ENCODE measurements around the gene EYS.
A peak's percentile ranks its signal among the peaks of the same experiment; 100 is the strongest.
"Not testable (repeated sequence)": the region's sequence is repeated elsewhere in the genome, so short reads cannot be mapped to it uniquely, and the experiment has no call there.

EYS gene

GRCh38 chr6:63947792-63948529, 1759.1 kb downstream of the EYS start:
- no peak for DNase-seq (ENCODE audit: low read depth)

DNA sequence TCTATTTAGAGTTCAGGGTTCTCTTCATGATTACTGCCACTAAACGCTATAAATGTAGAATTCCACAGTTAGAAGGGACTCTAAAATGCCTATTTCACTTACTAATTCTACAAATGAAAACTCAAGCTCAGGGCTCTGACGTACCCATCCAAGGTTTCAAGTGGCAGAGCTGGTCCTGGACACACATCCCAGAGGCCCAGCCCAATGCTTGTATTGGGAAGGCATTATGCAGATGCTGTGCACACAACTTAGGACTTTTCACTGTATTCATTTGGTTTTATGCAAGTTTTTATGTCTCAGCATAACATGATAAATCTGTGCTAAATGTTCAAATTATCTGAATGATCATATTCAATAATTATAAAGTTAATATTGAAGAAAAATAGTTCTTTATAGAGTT, 1761.0 kb downstream of the EYS start:
- no peak for DNase-seq (ENCODE audit: low read depth)

DNA sequence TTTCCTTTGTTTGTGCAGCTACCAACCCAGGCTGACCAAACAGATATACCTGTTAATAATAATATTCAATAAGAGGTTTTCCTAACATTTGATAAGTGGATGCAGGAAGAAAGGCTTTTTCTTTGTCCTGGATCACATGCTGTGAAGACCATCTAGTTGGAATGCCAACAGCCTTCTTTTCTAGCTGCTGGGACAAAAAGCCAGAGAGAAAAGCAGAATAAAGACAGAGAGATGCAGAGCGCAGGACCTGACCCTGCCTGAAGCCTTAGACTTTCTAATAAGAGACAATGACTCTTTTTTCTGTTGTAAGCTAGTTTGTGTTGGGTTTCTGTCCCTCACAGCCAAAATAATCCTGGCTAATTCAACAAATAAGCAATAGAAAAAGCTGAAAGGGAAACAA, 1763.2 kb downstream of the EYS start:
- DNase-seq (ENCODE audit: low read depth): no peak

GRCh38 chr6:63941747-63942470, 1765.1 kb downstream of the EYS start:
- no peak for DNase-seq (ENCODE audit: low read depth)

DNA sequence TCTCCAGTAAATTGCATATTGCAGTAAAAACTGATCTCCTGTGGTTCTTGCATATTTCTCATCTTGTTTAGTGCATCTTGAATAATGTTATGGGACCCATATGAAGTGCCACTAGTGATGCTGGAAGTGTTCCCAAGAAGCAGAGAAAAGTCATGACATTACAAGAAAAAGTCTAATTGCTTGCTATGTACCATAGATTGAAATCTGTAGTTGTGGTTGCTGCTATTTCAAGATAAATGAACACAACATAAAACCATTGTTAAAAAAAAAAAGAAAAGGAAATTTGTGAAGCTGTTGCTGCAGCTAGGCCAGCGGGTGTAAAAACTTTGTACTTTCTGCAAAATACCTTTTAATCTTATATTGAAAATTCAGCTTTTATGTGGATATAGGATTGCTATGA, 1767.0 kb downstream of the EYS start:
- DNase-seq (ENCODE audit: low read depth): no peak

DNA sequence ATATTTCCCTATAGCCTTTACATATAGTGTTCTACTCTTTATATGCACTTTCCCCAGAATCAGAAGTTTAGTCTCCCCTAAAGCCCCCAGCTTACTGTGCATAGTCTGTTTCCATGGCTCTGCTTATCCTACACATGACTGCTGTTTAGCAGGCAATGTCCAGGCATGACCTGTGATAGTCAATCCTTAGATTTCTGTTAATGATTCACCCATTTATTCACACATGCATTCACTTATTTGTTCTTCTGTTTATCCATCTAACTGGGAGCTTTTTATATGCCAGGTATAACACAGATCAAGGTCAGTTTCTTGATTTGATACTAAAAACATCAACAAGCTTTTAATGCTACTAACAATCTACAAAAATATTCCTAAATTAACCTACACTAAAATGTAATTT, 1770.6 kb downstream of the EYS start:
- no peak for DNase-seq (ENCODE audit: low read depth)

GRCh38 chr6:63935732-63936131, 1771.3 kb downstream of the EYS start:
- no peak for DNase-seq (ENCODE audit: low read depth)

DNA sequence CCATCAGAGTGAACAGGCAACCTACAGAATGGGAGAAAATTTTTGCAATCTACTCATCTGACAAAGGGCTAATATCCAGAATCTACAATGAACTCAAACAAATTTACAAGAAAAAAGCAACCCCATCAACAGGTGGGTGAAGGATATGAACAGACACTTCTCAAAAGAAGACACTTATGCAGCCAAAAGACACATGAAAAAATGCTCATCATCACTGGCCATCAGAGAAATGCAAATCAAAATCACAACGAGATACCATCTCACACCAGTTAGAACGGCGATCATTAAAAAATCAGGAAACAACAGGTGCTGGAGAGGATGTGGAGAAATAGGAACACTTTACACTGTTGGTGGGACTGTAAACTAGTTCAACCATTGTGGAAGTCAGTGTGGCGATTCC, 1773.1 kb downstream of the EYS start:
- DNase-seq (ENCODE audit: low read depth): not testable (repeated sequence)

GRCh38 chr6:63930848-63931247, 1776.2 kb downstream of the EYS start:
- DNase-seq (ENCODE audit: low read depth): no peak

DNA sequence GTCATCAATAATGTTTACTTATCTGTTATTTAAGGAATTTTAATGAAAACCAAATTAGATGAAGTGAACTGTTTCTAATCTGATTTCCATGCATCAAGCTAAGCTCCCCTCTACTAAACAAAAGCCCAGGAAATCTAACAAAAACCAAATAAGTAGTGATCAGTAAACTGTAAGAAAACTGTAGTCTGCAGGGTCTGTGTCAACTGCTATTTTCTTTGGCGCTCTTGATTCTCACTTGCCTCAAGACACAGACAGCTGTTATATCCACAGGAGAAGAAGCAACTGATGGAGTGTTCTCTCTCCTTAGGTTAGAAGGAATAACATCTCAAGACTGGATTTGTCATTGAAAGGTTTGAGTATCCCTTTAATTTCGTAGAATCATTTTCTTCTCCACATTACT, 1777.9 kb downstream of the EYS start:
- DNase-seq (ENCODE audit: low read depth): no peak

DNA sequence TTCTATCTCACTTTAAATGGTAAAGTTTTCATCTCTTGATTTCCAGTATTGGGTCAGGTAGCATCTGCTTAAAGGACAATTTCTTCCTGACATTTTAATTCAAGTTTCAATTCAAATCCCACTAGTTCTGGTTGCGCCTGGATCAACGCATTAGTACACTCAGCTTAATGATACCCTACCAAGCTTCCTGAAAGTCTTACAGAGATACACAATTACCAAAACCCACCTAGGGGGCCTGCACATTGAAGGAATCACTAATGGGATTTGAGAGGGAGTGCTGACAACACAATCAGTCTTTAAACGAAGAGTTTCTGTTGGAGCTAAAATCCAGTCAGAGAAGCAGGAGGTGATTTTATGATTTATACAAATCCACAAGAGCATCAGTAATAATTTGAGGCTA, 1778.4 kb downstream of the EYS start:
- no peak for DNase-seq (ENCODE audit: low read depth)

DNA sequence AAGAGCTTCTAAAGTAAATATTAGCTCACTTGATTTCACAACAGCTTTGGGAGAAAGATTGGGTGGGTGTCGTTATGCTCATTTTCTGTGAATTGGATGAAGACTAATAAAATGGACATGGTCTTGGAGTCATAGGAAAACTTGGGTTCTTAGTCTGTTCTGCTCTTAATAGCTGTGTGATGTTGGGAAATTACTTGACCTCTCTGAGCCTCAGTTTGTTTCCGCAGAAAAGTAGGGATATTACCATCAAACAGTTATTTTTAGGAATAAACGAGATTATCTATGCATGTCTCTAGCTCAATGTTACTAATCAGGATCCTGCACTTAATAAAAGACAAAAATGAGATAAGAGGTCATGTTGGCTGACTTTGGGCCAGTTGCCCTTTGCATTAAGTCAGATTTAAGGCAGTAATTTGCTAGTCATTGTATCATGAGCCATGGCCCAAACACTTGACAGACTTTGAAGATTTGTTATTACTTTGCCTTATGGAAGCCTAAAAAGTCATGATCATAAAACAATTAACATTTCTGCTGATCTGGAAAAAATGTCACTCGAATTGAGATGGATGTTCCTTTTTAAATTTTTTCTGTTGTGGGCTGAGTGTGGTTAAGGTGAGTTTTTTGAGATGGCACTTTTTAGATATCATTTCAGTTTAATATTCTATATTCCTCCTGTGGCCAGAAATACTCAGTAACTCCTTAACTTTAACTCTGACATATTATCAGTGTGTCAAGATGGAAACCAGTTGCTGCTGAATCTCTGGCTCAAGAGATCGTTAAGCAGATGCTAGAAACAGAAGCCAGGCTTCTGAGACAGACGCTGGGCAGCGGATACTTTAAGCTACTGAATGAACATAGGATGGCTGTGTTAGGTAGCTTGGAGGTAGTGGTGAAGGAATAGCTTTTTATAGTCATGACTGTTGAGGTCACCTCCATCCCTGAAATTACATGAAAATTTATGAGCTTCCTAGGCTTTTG, 1779.8 kb downstream of the EYS start:
- no peak for DNase-seq (ENCODE audit: low read depth)

DNA sequence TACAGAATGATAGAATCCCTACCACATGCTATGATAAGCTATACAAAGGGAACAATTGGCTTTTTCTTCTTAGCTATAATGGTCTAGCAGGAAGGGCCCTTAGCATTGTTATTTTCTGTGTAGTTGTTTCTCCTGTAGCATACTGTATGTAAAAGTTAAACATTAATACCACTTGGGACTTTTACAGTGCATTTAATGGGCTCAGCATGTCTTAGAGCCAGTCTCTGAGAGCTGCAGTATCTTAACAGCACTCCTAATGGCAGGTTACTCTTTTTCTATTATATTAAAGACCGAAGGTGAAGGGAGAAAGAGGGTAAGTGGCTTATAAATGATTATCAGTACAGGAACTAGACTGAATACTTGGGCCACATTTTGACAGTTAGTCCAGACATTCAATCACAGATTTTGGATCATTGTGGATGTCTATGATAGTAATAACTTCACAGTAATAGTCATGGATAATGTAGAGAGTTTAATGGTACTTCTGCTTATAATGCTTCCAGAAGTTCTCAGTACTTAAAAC, 1780.7 kb downstream of the EYS start:
- no peak for DNase-seq (ENCODE audit: low read depth)

- no peak for DNase-seq (ENCODE audit: low read depth)
Observed at GRCh38 chr6:63923139-63923739, 1783.8 kb downstream of the EYS start.

- DNase-seq (ENCODE audit: low read depth): no peak
Observed at GRCh38 chr6:63919556-63920110, 1787.4 kb downstream of the EYS start.

DNA sequence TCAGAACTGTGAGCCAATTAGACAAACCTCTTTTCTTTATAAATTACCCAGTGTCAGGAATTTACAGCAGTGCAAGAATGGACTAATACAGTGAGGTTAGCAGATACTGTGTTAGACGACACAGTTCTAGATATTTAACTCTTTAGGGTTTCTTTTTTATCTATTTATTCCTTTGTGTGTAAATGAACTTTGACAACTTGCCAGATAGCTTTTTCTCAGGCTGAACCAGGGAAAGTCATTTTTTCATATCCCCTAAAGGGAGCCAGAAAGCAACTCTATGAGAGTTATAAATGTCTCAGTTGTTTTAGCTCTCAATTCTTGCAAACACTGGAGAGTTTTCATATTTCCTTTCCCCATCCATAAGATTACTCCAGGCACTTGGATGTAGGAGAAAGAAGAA, 1794.1 kb downstream of the EYS start:
- DNase-seq (ENCODE audit: low read depth): no peak

- DNase-seq (ENCODE audit: low read depth): no peak
Observed at GRCh38 chr6:63910863-63911551, 1796.0 kb downstream of the EYS start.

GRCh38 chr6:63904650-63905248, 1802.3 kb downstream of the EYS start:
- peak; percentile 43 for DNase-seq (ENCODE audit: low read depth)

DNA sequence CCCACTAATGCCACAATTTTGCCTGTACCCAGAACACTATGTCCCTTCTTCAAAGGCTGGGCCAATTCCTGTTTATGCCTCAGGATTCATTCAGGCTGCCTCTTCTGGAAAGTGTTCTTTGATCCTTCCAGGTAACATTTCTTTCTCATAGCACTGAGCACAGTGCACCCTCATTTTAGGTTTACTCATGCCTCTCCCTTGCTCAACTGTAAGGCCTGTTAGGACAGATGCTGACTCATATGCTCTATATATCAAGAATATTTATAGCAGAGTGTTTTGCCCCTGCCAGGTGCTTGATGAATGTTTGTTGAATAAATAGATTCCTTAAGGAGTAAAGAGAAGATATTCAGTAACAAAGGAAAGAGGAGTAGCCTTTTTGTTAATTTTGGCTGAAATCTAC, 1807.5 kb downstream of the EYS start:
- no peak for DNase-seq (ENCODE audit: low read depth)

- no peak for DNase-seq (ENCODE audit: low read depth)
Observed at GRCh38 chr6:63897952-63898351, 1809.1 kb downstream of the EYS start.

GRCh38 chr6:63897459-63897858, 1809.6 kb downstream of the EYS start:
- DNase-seq (ENCODE audit: low read depth): peak; percentile 51

Data from HS-27A (cell line).